WTC11 (cell line): Measurements from ENCODE around the gene MOBP.

Experiments used
- ATF3 ChIP-seq: sonication (generic); formaldehyde crosslinking; conservative IDR thresholded peaks from 2 replicates; pipeline ENCODE4 v1.8.1; 2022; ENCODE audit warnings: mild to moderate bottlenecking, missing genetic modification reagents
- CBFB ChIP-seq: sonication (generic); formaldehyde crosslinking; IDR thresholded peaks from 2 replicates; pipeline ENCODE4 v1.8.1; 2022; ENCODE audit warnings: mild to moderate bottlenecking, low read depth, missing genetic modification reagents
- CTCF ChIP-seq: fragments of 200-600 bp; IDR thresholded peaks from 2 replicates; pipeline ENCODE4 v1.8.0; 2022; ENCODE audit warnings: antibody characterized with exemption
- NFYB ChIP-seq: sonication (generic); formaldehyde crosslinking; conservative IDR thresholded peaks from 2 replicates; pipeline ENCODE4 v1.8.0; 2022; ENCODE audit warnings: low read depth, missing genetic modification reagents

DNA sequence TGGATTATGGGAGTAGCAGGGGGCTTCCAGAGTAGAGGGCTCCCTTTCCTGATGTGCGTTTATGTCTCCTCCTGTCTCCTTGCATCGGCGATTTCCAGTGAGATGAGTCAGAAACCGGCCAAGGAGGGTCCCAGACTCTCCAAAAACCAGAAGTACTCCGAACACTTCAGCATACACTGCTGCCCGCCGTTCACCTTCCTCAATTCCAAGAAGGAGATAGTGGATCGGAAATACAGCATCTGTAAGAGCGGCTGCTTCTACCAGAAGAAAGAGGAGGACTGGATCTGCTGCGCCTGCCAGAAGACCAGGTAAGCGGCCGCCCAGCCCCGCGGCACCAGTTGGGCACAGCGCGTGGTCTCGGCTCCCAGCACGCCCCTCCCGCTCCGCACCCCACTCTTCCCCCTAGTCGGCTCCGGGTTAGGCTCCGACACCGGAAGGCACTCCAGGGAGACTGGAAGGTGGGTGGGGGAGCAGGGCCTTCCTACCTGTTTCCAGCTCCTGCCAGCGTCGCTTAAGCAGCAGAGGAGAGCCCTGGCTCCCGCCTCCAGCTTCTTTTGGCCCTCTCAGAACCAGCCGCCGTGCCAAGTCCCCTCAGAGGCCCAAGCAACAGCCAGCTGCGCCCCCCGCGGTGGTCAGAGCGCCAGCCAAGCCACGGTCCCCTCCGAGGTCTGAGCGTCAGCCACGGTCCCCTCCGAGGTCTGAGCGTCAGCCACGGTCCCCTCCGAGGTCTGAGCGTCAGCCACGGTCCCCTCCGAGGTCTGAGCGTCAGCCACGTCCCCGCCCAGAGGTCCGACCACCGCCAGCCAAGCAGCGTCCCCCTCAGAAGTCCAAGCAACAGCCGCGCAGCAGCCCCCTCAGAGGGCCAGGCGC, 34.7 kb downstream of the MOBP start:
- no peak for TF ChIP-seq ATF3 (CRISPR knock-in tag)
- no peak for TF ChIP-seq CTCF
- no peak for TF ChIP-seq CBFB
- TF ChIP-seq NFYB (CRISPR knock-in tag), result no peak
